Muscle layer of colon (tissue), 2 donors: ENCODE data around the gene CMIP.
A peak's percentile ranks its signal among the peaks of the same experiment; 100 is the strongest.

Experiments
- H3K27ac ChIP-seq: one replicate; pipeline ENCODE4 v1.7.0; 2013; ENCODE audit warnings: low read depth, mild to moderate bottlenecking, low read length, moderate library complexity
- H3K27me3 ChIP-seq, 2 donors: one replicate each; pipeline ENCODE4 v1.7.0; 2013; ENCODE audit warnings: low read length in 2 of 2, mild to moderate bottlenecking in 2 of 2; ENCODE audit not compliant: insufficient read depth in 2 of 2, control insufficient read depth in 1 of 2
- H3K36me3 ChIP-seq: one replicate; pipeline ENCODE4 v1.7.0; 2013; ENCODE audit warnings: mild to moderate bottlenecking, low read length; ENCODE audit not compliant: insufficient read depth
- H3K4me1 ChIP-seq: one replicate; pipeline ENCODE4 v1.7.0; 2013; ENCODE audit warnings: mild to moderate bottlenecking, low read length; ENCODE audit not compliant: insufficient read depth
- H3K4me3 ChIP-seq, 2 donors: one replicate each; pipeline ENCODE4 v1.7.0; 2013; ENCODE audit warnings: low read length in 2 of 2, low read depth in 1 of 2, mild to moderate bottlenecking in 1 of 2, moderate library complexity in 1 of 2
- H3K9ac ChIP-seq: one replicate; pipeline ENCODE4 v1.7.0; 2013; ENCODE audit warnings: low read length
- H3K9me3 ChIP-seq: one replicate; pipeline ENCODE4 v1.7.0; 2013; ENCODE audit warnings: mild to moderate bottlenecking, low read length
- donor health status: abdominal sarcoma.
- donor health status: Adenocarcinoma of cecum.

The CMIP gene

DNA sequence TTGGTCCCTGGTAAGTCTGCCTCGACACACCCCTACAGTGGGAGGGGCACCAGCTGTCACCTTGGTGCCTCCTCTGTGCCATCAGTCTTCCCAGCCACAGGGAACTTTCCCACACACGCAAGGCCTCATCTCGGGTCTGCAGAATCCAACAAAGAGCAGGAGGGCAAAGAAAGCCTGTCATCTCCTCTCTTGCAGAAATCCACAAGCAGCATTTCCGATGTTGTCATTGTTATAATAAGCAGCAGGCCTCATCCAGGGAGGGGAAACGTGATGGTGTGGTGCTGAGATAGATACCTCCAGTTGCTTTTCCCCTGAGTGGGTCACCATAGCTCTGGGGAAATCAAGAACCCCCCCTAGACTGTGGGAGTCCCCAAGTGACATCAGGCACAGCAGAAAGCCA, 110.4 kb downstream of the CMIP start:
- Histone ChIP-seq H3K9ac (no peak overlapping the region), H3K27me3 (no peaks in the 10 kb centered on the region), H3K36me3 (no peaks in the 10 kb centered on the region), H3K4me1 (peaks cover 21% of the 10 kb centered on the region), H3K4me3 (no peak overlapping the region), H3K9me3 (no peaks in the 10 kb centered on the region), H3K27ac (no peak overlapping the region)

DNA sequence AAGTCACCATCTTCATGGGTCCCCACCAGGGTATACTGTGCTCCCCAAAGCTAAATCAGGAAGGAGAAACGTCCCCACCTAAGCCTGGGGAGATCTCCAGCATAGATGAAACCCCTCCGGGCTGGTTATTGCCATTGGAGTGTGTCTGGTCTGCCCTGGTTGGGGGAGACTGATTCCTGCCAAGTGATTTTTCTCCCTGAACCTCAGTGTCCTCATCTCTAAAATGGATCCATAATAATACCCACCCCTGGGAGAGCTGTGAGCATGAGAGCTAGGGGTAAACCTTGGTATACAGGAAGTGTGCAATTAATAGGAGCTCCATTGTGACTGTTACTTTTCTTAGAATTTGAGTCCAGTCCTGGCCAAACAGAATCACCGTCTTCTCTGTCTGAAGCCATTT, 111.1 kb downstream of the CMIP start:
- no peaks in the 10 kb centered on the region for H3K27me3 ChIP-seq
- H3K36me3 ChIP-seq = no peaks in the 10 kb centered on the region
- no peak overlapping the region for H3K4me3 ChIP-seq
- no peak overlapping the region for H3K9ac ChIP-seq
- H3K9me3 ChIP-seq = no peaks in the 10 kb centered on the region
- H3K27ac ChIP-seq = no peak overlapping the region
- peaks cover 21% of the 10 kb centered on the region for H3K4me1 ChIP-seq

DNA sequence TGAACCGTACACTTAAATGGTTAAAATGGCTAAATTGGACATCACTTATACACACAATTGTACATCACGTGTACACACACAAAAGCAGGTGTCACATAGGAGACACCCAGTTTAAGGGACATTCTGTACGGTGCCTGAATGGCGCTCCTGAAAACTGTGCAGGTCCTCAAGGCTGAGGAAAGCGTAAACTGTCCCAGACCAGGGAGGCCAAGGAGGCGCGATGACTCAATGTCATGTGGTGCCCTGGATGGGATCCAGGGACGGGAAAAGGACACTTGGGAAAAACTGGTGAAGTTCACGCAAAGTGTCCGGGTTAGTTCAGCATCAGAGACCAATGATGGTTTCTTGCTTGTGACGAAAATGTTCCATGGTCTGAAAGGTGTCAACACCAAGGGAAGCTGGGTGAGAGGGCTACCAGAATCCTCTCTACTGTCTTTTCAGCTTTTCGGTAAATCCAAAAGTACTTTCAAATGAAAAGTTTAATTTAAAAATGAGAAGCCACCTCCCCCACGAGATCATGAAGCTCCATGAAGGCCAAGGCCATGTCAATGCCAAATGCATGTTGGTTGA, 112.2 kb downstream of the CMIP start:
- no peak overlapping the region for H3K27ac ChIP-seq
- no peaks in the 10 kb centered on the region for H3K27me3 ChIP-seq
- no peaks in the 10 kb centered on the region for H3K9me3 ChIP-seq
- H3K36me3 ChIP-seq = no peaks in the 10 kb centered on the region
- H3K4me3 ChIP-seq = no peak overlapping the region
- peaks cover 21% of the 10 kb centered on the region for H3K4me1 ChIP-seq
- no peak overlapping the region for H3K9ac ChIP-seq

DNA sequence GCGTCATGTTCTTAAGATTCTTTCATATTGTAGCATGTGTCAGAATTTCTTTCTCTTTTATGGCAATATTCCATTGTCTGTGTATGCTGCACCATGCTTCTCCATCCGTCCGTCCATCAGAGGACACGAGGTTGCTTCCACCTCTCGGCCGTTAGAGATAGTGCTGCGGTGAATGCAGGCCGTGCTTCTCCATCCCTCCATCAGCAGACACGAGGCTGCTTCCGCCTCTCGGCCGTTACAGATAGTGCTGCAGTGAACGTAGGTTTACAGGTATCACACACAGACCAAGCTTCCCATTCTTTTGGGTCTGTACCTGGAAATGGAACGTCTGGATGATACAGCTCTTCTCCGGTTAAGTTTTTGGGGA, 113.5 kb downstream of the CMIP start:
- Histone ChIP-seq H3K27ac (no peak overlapping the region), H3K9me3 (no peaks in the 10 kb centered on the region), H3K4me1 (peaks cover 17% of the 10 kb centered on the region), H3K9ac (no peak overlapping the region), H3K36me3 (no peaks in the 10 kb centered on the region), H3K27me3 (no peaks in the 10 kb centered on the region), H3K4me3 (no peak overlapping the region)

GRCh38 chr16:81558444-81559175, 114.0 kb downstream of the CMIP start:
- Histone ChIP-seq H3K9ac (no peak overlapping the region), H3K27me3 (no peaks in the 10 kb centered on the region), H3K4me1 (peaks cover 12% of the 10 kb centered on the region), H3K4me3 (peak overlapping the region in 1 of 2 donors; percentile 4), H3K36me3 (no peaks in the 10 kb centered on the region), H3K9me3 (no peaks in the 10 kb centered on the region), H3K27ac (no peak overlapping the region)

DNA sequence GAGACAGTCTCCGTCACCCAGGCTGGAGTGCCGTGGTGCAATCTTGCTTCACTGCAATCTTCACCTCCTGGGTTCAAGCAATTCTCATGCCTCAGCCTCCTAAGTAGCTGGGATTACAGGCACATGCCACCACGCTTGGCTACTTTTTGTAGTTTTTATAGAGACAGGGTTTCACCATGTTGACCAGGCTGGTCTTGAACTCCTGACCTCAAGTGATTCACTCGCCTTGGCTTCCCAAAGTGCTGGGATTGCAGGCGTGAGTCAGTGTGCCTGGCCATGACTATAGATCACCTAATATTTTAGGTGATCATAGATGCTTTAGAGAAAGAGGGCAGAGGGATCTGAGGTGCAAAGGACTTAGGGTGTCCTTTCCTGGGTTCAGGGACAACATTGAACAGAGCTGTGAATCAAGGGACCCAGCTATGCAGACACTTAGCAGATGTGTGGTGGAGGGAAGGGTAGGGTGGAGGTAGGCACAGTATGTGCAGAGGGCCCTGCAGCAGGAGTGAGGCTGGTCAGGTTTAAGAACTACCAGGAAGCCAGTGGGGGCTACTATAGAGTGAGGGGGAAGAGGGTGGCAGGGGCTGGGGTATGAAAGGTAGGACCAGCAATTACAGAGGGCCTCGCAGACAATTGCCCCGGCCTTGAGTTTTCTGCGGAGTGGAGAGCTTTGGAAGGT, 116.5 kb downstream of the CMIP start:
- Histone ChIP-seq H3K4me1 (peaks cover 16% of the 10 kb centered on the region), H3K9me3 (no peaks in the 10 kb centered on the region), H3K36me3 (no peaks in the 10 kb centered on the region), H3K27me3 (no peaks in the 10 kb centered on the region), H3K9ac (no peak overlapping the region), H3K27ac (no peak overlapping the region), H3K4me3 (no peak overlapping the region)

- H3K27me3 ChIP-seq = no peaks in the 10 kb centered on the region
- no peaks in the 10 kb centered on the region for H3K9me3 ChIP-seq
- H3K4me1 ChIP-seq = peaks cover 16% of the 10 kb centered on the region
- no peak overlapping the region for H3K27ac ChIP-seq
- no peak overlapping the region for H3K4me3 ChIP-seq
- H3K9ac ChIP-seq = no peak overlapping the region
- no peaks in the 10 kb centered on the region for H3K36me3 ChIP-seq
Measured at GRCh38 chr16:81562174-81562849, 117.7 kb downstream of the CMIP start.

- Histone ChIP-seq H3K4me3 (no peak overlapping the region), H3K4me1 (peaks cover 14% of the 10 kb centered on the region)
Measured at GRCh38 chr16:81562926-81563325, 118.3 kb downstream of the CMIP start.

DNA sequence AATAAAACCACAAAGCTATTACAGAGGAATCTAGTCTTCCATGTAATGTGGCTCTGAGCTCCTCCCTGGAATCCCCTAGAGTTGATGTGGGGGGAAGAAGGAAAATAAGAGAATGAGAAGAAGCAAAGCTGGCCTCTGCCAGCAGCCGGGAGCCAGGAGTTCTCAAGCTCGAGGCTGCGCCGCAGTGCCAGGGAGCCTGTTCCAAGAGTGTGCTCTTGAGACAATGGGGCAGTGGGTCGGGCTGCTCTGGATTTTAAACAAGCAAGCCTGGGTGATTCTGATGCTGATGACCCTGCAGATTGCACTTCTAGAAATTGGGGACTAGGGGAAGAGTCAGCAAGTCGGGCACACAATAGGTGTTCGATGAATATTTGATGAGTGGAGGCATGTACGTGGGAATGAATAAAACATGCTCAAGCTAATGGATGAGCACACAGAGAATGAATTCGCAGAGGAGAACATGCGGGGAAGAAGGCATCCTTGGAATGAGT, 119.9 kb downstream of the CMIP start:
- Histone ChIP-seq H3K9ac (no peak overlapping the region), H3K9me3 (no peaks in the 10 kb centered on the region), H3K27me3 (no peaks in the 10 kb centered on the region), H3K36me3 (no peaks in the 10 kb centered on the region), H3K4me3 (no peak overlapping the region), H3K27ac (no peak overlapping the region), H3K4me1 (peaks cover 14% of the 10 kb centered on the region)

More at GRCh38 chr16:81562926-81563325, 118.3 kb downstream of the CMIP start:
- Histone ChIP-seq H3K27me3 (no peaks in the 10 kb centered on the region), H3K36me3 (no peaks in the 10 kb centered on the region), H3K27ac (no peak overlapping the region), H3K9ac (no peak overlapping the region), H3K9me3 (no peaks in the 10 kb centered on the region)

DNA sequence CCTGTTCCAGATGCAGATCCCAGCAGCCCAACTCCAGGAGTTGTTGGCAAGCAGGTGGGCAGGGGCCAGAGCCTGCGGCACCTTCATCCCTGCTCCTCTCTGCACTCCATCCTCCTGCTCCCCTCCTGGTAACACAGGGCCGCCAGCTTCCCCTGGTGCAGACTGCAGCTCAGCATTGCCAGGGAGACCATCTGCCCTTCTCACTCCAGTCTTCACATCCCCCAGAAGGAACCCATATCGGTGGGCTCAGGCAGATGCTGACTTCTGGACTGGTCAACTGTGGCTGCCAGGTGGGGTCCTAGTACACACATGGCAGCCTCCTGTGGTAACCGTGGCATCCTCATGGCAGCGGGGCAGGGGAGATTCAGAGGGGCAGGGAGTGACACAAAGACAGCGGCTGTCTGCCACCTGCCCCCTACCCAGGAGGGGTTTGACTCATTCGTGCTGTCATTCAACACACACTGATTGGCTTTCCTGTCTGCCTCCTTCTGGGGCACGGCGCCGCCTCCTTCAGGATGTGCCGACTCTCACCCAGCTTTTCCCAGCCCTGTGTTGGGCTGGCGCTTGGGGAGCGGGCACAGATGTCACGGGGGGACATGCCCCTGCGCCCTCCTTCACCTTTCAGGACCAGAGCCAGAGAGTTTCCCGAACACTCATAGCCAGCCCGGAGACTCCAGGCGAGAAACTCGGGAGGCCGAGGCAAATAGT, 120.9 kb downstream of the CMIP start:
- Histone ChIP-seq H3K27ac (no peak overlapping the region), H3K4me3 (no peak overlapping the region), H3K9ac (no peak overlapping the region), H3K27me3 (no peaks in the 10 kb centered on the region), H3K9me3 (no peaks in the 10 kb centered on the region), H3K4me1 (peaks cover 14% of the 10 kb centered on the region), H3K36me3 (no peaks in the 10 kb centered on the region)
